DOHH2 (cell line): ENCODE results near the gene SLC17A4.

Source experiments
- H3F3A ChIP-seq: fragments of 200-600 bp; sonication (generic), shearing (Covaris generic); 2 replicates; pipeline ENCODE4 v1.6.0; 2016; ENCODE audit warnings: antibody characterized with exemption, mild to moderate bottlenecking; ENCODE audit not compliant: control insufficient read depth, insufficient read depth
- H3K27ac ChIP-seq: fragments of 200-600 bp; sonication (generic); 2 replicates; pipeline ENCODE4 v1.5.1; 2014; ENCODE audit warnings: low read depth, mild to moderate bottlenecking, low read length, moderate library complexity
- H3K27me3 ChIP-seq: fragments of 200-600 bp; sonication (generic); 2 replicates; pipeline ENCODE4 v1.6.1; 2014; ENCODE audit warnings: mild to moderate bottlenecking, low read length, mixed read lengths; ENCODE audit not compliant: control insufficient read depth
- H3K36me3 ChIP-seq: fragments of 200-600 bp; sonication (generic); 2 replicates; pipeline ENCODE4 v1.6.1; 2014; ENCODE audit warnings: mild to moderate bottlenecking, low read length, moderate library complexity, mixed read lengths; ENCODE audit not compliant: control insufficient read depth
- H3K4me1 ChIP-seq: fragments of 200-600 bp; sonication (generic); 2 replicates; pipeline ENCODE4 v1.6.1; 2014; ENCODE audit warnings: mild to moderate bottlenecking, low read length, mixed read lengths; ENCODE audit not compliant: control insufficient read depth
- H3K4me2 ChIP-seq: fragments of 200-600 bp; sonication (generic); 2 replicates; pipeline ENCODE4 v1.6.0; 2014; ENCODE audit warnings: mild to moderate bottlenecking, low read length, moderate library complexity
- H3K4me3 ChIP-seq: fragments of 200-600 bp; sonication (generic); 2 replicates; pipeline ENCODE4 v1.5.1; 2014; ENCODE audit warnings: mild to moderate bottlenecking, low read length, mixed read lengths
- H3K79me2 ChIP-seq: fragments of 200-600 bp; sonication (generic); 2 replicates; pipeline ENCODE4 v1.6.1; 2014; ENCODE audit warnings: mild to moderate bottlenecking, low read length, mixed read lengths; ENCODE audit not compliant: control insufficient read depth
- H3K9me2 ChIP-seq: fragments of 200-600 bp; sonication (generic); replicated peaks from 2 replicates; pipeline ENCODE4 v1.6.1; 2014; ENCODE audit warnings: mild to moderate bottlenecking, low read length, mixed read lengths; ENCODE audit not compliant: control insufficient read depth
- H3K9me3 ChIP-seq: fragments of 200-600 bp; sonication (generic); 2 replicates; pipeline ENCODE4 v1.6.1; 2014; ENCODE audit warnings: antibody characterized with exemption, low read length, mixed read lengths; ENCODE audit not compliant: control insufficient read depth, insufficient read depth
- H4K20me1 ChIP-seq: fragments of 200-600 bp; sonication (generic); 2 replicates; pipeline ENCODE4 v1.6.0; 2014; ENCODE audit warnings: low read depth, mild to moderate bottlenecking, antibody characterized with exemption, low read length, moderate library complexity; ENCODE audit not compliant: control insufficient read depth, insufficient read depth
- EZH2phosphoT487 ChIP-seq: fragments of 200-600 bp; sonication (generic); IDR thresholded peaks from 2 replicates; pipeline ENCODE4 v1.6.1; 2017; ENCODE audit warnings: borderline replicate concordance, mild to moderate bottlenecking, antibody characterized with exemption, low read length, moderate library complexity, mixed read lengths
- TF ChIP-seq, protein P1 (sequence below): fragments of 200-600 bp; sonication (generic); IDR thresholded peaks from one replicate; pipeline ENCODE4 v1.5.1; 2014; ENCODE audit warnings: antibody characterized with exemption, mild to moderate bottlenecking, low read depth, low read length; ENCODE audit not compliant: poor library complexity, severe bottlenecking

The SLC17A4 gene

DNA sequence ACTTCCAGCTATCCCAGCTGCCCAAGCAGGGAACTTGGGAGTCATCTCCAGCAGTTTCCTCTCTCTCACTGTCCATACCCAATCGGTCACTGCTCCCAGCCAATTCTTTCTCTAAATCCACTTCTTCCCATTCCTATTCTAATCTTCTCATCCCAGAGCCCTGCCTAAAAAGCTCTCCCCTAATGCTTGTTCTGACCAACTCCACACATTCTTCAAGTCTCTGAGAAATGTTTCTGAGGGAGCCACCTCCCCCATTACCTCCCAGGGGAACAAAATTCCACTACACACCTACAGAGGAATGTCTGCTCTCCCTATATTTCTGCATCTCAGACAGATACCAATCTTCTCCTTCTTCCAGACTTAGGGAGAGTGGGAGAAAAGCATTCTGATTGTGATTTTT lies 14.0 kb downstream of the SLC17A4 start:
- Histone ChIP-seq H3K27ac (no peak overlapping the region), H3K27me3 (0 out of 2 replicates have a peak, but pooled peaks cover 2% of the 10 kb centered on the region), H4K20me1 (no peaks in the 10 kb centered on the region), H3K9me2 (no peaks in the 10 kb centered on the region), H3K4me3 (no peak overlapping the region), H3K36me3 (no peaks in the 10 kb centered on the region), H3K9me3 (no peaks in the 10 kb centered on the region), H3K79me2 (no peaks in the 10 kb centered on the region), H3K4me2 (no peak overlapping the region), H3K4me1 (no peaks in the 10 kb centered on the region), H3F3A (no peaks in the 10 kb centered on the region)
- TF ChIP-seq EZH2phosphoT487, result no peak

DNA sequence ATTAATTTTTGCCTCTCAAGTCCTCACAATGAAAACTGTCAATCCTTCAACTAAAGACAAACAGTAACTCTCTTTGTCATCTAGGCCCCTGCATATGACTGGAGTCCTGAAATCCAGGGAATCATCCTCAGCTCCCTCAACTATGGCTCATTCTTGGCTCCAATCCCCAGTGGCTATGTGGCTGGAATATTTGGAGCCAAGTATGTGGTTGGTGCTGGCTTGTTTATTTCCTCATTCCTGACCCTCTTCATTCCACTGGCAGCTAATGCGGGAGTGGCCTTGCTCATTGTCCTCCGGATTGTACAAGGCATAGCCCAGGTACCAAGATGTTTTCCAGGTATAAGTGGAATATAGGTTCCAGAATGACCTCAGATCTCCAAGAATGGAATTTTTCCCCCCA lies 15.4 kb downstream of the SLC17A4 start:
- Histone ChIP-seq H3K27me3 (0 out of 2 replicates have a peak, but pooled peaks cover 2% of the 10 kb centered on the region), H3K4me2 (no peak overlapping the region), H3K9me3 (no peaks in the 10 kb centered on the region), H3K4me3 (no peak overlapping the region), H3K27ac (no peak overlapping the region), H4K20me1 (no peaks in the 10 kb centered on the region), H3K79me2 (no peaks in the 10 kb centered on the region), H3K9me2 (no peaks in the 10 kb centered on the region), H3K36me3 (no peaks in the 10 kb centered on the region), H3F3A (no peaks in the 10 kb centered on the region), H3K4me1 (no peaks in the 10 kb centered on the region)
- no peak for TF ChIP-seq EZH2phosphoT487
- TF ChIP-seq, protein P1, sequence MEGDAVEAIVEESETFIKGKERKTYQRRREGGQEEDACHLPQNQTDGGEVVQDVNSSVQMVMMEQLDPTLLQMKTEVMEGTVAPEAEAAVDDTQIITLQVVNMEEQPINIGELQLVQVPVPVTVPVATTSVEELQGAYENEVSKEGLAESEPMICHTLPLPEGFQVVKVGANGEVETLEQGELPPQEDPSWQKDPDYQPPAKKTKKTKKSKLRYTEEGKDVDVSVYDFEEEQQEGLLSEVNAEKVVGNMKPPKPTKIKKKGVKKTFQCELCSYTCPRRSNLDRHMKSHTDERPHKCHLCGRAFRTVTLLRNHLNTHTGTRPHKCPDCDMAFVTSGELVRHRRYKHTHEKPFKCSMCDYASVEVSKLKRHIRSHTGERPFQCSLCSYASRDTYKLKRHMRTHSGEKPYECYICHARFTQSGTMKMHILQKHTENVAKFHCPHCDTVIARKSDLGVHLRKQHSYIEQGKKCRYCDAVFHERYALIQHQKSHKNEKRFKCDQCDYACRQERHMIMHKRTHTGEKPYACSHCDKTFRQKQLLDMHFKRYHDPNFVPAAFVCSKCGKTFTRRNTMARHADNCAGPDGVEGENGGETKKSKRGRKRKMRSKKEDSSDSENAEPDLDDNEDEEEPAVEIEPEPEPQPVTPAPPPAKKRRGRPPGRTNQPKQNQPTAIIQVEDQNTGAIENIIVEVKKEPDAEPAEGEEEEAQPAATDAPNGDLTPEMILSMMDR, result no peak

DNA sequence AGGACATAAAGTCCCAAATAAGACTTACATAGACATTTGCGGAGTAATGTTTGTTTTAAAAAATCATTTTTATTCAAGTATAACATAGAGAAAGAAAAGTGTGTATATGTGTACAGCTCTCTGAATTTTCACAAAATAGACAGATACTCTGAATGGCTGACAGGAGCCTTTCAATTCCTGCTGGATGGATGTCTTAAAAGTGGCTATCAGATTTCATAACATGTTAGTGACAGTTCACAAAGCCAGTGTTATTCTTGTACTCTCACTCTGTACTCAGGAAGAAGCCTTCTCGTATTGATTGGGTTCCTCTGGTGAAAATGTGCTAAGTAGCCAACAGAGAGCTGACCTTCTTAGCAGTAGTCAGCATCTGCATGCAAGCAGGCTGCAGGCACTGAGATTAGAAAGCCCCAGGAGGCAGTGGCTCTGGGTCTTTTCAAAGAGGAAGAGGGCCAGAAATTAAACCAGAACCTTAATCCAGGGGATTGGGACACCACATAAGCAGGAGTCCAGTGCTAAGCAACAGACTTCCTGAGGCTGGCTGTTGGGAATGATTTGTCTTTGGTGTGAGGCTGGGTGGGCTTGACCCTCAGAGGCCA lies 19.7 kb downstream of the SLC17A4 start:
- no peaks in the 10 kb centered on the region for H3K36me3 ChIP-seq
- H3K4me2 ChIP-seq, result no peak overlapping the region
- H3F3A ChIP-seq, result no peaks in the 10 kb centered on the region
- no peaks in the 10 kb centered on the region for H3K9me2 ChIP-seq
- H3K9me3 ChIP-seq, result no peaks in the 10 kb centered on the region
- no peak overlapping the region for H3K27ac ChIP-seq
- H3K4me3 ChIP-seq, result no peak overlapping the region
- H3K4me1 ChIP-seq, result no peaks in the 10 kb centered on the region
- H4K20me1 ChIP-seq, result no peaks in the 10 kb centered on the region
- TF ChIP-seq, protein P1, result no peak
- no peak for TF ChIP-seq EZH2phosphoT487
- H3K27me3 ChIP-seq, result peaks cover under 1% of the 10 kb centered on the region; the same call in 1 of the 2 replicates
- H3K79me2 ChIP-seq, result no peaks in the 10 kb centered on the region

DNA sequence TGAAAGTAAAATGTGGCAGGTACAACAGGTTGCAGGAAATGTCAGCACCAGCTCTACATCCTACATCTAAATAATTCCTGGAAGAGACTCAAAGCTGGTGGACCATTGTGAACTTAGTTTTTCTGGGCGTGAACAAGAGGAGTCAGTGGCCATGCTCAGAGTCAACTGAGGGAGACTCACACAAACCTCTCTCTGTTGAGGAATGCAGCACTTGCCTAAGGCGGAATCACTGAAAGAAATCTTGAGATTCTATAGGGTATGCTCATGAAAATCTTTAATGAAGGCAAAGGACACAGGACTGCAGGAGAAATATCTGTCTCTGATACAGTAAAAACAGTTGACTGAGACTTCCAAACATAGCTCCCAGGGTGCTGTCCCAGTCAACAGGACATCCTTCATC lies 22.5 kb downstream of the SLC17A4 start:
- H3K9me2 ChIP-seq, result no peaks in the 10 kb centered on the region
- no peak overlapping the region for H3K27ac ChIP-seq
- no peaks in the 10 kb centered on the region; the same call in 1 of the 2 replicates for H3K27me3 ChIP-seq
- no peak overlapping the region for H3K4me2 ChIP-seq
- no peaks in the 10 kb centered on the region for H3F3A ChIP-seq
- no peaks in the 10 kb centered on the region for H3K36me3 ChIP-seq
- TF ChIP-seq EZH2phosphoT487, result no peak
- TF ChIP-seq, protein P1, result no peak
- no peaks in the 10 kb centered on the region for H4K20me1 ChIP-seq
- H3K9me3 ChIP-seq, result no peaks in the 10 kb centered on the region
- H3K79me2 ChIP-seq, result no peaks in the 10 kb centered on the region
- H3K4me1 ChIP-seq, result no peaks in the 10 kb centered on the region
- no peak overlapping the region for H3K4me3 ChIP-seq
